Kidney capillary endothelial cell (primary cell): ENCODE results near the gene SMIM28.

ENCODE experiments used
- DNase-seq: peaks from one replicate; pipeline ENCODE4 v3.0.0-alpha.2; 2018; ENCODE audit warnings: low spot score

SMIM28 gene

DNA sequence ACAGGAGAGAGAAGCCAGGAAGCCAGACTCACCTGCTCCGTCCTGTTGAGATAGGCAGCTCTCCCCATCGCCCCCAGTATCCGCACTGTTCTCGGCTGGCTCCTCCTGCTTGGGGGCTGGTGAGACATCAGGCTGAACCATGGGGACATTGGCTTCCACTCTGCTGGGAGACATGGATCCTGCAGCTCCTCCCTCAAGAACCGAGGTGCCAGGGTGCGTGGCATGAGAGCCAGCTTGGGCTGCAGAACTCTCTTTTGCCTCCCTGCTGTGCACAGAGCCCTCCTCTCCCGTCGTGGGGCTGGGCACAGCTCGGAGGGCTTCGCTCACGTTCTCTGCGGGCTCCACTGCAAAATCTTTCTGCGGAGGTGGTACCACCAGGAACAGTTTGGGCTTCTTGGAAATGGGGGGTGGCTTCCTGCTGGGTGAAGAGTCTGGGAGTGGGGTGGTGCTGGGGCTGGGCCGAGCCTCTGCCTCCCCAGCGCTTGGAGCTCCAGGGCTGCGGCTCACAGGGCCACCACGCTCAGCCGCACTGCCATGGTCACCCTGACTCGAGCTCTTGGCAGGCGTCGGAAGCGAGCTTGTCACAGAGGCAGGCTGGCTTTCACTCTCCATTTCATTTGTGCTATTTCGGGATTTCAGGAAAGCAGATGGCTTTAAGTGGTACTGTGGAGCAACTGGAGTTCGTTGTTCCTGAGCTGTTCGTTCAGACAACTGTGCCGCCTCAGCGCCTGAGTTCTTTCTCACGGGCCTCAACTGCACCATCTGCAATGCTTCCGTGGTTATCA is 52.8 kb downstream of the SMIM28 start:
- no peak for DNase-seq

DNA sequence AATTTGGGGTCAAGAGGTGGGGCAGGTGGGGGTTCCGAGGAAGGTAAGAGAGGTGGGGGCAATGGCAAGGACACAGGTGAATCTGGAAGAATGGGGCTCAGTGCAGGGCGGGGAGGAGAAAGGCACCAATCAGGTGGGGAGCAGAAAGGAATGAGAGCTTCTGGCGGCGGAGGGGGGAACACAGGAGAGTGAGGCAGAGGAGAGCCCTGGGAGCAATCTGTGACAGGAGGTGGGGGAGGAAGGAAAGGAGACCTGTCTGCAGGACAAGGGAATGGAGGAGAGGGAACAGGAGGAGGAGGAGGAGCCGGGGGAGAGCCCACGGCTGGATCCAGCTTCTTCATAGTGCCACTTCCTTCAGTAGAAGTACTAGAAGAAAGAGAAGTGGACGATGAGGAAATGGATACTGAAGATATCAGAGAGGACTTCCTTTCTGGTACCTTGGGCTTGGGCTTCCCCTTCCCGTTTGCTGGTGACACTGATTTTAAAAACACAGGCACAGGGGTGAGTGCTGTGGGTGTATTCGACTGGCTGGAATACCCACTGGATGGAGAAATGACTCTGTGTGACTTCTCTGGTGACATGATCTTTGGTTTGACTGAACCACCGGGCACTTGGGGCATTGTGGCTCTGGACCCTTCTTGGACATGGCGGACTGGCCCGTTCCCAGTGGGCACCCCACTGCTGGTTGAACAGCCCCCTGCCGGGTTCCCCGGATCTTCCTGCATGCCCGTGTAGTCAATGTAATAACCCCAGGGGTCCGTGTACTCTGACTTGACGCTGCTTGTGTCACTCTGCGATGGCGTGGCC is 53.8 kb downstream of the SMIM28 start:
- no peak for DNase-seq

DNA sequence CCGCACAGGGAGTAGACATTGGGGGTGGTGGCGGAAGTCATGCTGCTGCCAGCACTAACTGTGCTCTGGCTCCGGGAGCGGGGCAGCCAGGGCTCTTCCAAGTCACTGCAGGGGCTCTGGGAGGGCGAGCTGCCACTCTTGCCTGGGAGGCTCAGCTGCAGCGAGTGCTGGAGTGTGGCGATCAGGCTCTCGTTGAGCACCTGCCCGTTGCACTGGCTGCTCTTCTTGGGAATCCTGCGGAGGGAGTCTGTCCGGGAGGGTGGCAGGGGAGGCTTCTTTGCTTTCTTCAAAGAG is 54.3 kb downstream of the SMIM28 start:
- no peak for DNase-seq
